GM12873 (cell line): Measurements from ENCODE around the gene RPTOR.

Experiments used
- CTCF ChIP-seq: IDR thresholded peaks from 2 replicates; pipeline ENCODE4 v1.5.1; 2012; ENCODE audit warnings: low read depth, mild to moderate bottlenecking, moderate library complexity, low read length, control low read depth; ENCODE audit not compliant: insufficient read depth; ENCODE audit errors: missing control alignments

The RPTOR gene

GRCh38 chr17:80935526-80935925 is 390.9 kb downstream of the RPTOR start:
- no peak for TF ChIP-seq CTCF

- TF ChIP-seq CTCF = no peak
Measured at GRCh38 chr17:80936218-80936617, 391.6 kb downstream of the RPTOR start.

- no peak for TF ChIP-seq CTCF
Measured at GRCh38 chr17:80936723-80937122, 392.1 kb downstream of the RPTOR start.

GRCh38 chr17:80937462-80938381 is 393.1 kb downstream of the RPTOR start:
- TF ChIP-seq CTCF = no peak

GRCh38 chr17:80938556-80938955 is 393.9 kb downstream of the RPTOR start:
- TF ChIP-seq CTCF = no peak

- TF ChIP-seq CTCF = no peak
Measured at GRCh38 chr17:80939151-80940145, 394.8 kb downstream of the RPTOR start.
